ENCODE data around the gene SMCP.

DNA sequence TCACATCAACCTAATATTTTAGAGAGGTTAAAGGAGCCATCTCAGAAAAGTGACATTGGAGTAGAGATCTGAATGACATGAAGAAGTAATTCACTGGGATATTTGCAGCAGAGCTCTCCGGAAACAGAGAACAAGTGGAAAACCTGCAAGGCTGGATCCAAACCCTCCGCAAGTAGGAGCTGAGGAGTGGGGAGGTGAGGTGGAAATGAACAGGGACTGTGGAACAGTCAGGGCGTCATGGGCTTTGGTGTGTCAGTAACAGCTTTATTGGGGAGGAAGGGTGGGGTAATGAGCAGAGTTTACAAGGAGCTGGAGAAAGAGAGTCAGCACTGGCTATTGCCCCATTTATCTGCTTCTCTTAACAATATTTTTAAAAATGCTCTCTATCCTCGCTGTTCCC lies 20.9 kb downstream of the SMCP start:
- TF ChIP-seq, protein P1, sequence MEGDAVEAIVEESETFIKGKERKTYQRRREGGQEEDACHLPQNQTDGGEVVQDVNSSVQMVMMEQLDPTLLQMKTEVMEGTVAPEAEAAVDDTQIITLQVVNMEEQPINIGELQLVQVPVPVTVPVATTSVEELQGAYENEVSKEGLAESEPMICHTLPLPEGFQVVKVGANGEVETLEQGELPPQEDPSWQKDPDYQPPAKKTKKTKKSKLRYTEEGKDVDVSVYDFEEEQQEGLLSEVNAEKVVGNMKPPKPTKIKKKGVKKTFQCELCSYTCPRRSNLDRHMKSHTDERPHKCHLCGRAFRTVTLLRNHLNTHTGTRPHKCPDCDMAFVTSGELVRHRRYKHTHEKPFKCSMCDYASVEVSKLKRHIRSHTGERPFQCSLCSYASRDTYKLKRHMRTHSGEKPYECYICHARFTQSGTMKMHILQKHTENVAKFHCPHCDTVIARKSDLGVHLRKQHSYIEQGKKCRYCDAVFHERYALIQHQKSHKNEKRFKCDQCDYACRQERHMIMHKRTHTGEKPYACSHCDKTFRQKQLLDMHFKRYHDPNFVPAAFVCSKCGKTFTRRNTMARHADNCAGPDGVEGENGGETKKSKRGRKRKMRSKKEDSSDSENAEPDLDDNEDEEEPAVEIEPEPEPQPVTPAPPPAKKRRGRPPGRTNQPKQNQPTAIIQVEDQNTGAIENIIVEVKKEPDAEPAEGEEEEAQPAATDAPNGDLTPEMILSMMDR (conservative IDR thresholded peaks at IDR 0.05; ENCODE audit: low read length) = no peak
- no peak for TF ChIP-seq EZH2phosphoT487 (IDR thresholded peaks at IDR 0.05; ENCODE audit: borderline replicate concordance)
